GM21447 (cell line): ENCODE measurements around the gene CERS6.

ENCODE experiments used
- ATAC-seq: cut with Tn5 transposase; IDR thresholded peaks from one replicate; pipeline ENCODE4 v1.9.1; 2021; ENCODE audit not compliant: unreplicated experiment

The CERS6 gene

DNA sequence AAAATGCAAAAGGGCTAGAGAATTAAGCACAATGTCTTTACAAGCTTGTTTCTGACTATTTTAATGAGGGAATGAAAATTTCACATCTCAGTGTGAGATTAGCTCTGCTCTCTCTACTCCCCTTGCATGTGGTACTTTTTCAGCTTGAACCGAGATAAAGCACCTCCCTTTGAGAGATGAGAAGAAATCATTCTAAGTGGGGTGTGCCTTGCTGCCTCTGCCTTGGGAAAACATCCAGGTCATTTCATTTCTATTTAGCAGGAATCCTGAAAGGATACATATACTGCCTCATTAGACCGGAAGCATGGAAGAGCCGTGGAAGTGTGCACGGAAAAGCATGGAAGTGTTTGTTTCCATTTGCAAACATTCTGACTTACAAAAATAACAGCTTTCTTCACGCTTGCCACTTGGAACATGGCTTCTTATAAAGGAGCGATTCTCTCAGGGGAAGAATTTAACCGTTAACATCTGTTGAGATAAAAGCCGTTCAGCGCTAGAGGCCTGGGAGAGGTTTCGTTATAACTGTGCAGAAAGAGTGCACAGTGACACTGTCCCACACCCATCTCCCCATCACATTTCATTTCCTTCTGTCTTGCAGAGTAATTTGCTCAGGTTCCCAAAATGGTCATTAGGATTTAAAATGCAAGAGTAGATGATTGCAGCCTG is 363.1 kb downstream of the CERS6 start:
- no peak for ATAC-seq

DNA sequence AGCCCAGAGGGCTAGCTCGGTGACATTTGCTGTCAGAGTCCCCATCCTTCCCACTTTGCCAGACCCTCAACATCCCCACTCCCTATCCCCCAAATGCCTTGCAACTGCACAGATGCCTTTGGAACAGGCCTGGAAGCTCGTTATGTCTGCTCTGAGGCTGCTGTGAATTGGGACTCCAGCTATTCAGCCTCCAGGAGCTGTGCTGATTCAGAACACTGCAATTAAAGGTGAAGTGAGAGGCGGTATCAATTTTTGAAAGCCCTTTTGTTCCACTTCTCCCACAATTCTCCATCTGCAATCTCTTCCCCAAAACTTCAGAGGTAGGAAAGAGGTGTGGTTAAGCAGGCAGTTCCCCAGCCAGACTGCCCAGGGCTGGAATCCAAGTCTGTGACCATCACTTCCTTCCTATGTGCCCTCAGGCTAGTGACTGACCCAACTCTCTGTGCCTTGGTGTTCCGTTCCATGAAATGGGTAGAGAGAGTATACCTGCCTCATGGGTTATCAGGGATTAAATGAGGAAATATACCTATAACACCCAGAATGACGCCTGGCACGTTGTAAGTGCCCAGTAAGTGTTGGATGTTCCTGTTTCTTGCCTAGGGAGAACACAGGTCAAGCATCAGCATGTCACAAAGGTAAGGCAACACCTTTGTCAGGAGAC is 363.9 kb downstream of the CERS6 start:
- ATAC-seq = no peak

DNA sequence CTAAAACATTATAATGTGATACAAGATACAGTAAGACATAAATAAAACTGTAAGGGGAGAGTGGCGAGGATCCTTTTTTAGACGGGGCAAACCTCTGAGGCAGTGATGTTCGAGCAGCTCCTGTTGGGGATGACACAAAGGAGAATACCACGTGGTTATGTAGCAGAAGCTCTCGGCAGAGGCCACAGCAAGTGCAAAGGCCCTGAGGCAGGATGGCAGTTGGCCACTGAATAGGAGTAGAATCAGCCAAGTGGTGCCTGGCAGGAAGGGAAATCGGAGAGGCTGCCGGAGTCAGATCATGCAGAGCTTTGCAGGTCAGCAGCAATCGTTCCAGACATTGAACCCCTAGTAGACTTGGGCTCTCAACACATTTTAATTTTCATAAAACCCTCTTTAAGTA is 365.5 kb downstream of the CERS6 start:
- no peak for ATAC-seq

DNA sequence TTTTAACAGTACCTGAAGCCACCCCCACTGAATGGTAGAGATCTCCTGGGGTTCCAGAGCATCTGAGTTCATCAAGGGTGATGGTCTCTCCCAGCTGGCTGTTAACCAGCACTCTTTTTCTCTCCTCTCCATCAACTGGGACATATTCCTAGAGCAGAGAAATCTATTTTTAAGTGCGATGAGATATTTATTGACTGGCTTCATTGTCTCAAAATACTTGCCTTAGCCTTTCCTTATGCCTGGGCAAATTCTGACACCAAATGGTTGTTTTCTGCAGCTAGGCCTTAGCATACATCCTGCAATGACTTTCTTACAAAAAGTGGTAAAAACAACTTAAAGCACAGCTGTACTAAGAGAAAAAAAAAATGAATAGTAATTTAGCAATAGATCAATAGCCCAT is 365.9 kb downstream of the CERS6 start:
- no peak for ATAC-seq
